GM18907 (cell line): ENCODE measurements around the gene ACTL8.

Experiments
- ATAC-seq: cut with Tn5 transposase; IDR thresholded peaks from one replicate; pipeline ENCODE4 v1.9.1; 2021; ENCODE audit warnings: mild to moderate bottlenecking, moderate library complexity; ENCODE audit not compliant: unreplicated experiment

The ACTL8 gene

DNA sequence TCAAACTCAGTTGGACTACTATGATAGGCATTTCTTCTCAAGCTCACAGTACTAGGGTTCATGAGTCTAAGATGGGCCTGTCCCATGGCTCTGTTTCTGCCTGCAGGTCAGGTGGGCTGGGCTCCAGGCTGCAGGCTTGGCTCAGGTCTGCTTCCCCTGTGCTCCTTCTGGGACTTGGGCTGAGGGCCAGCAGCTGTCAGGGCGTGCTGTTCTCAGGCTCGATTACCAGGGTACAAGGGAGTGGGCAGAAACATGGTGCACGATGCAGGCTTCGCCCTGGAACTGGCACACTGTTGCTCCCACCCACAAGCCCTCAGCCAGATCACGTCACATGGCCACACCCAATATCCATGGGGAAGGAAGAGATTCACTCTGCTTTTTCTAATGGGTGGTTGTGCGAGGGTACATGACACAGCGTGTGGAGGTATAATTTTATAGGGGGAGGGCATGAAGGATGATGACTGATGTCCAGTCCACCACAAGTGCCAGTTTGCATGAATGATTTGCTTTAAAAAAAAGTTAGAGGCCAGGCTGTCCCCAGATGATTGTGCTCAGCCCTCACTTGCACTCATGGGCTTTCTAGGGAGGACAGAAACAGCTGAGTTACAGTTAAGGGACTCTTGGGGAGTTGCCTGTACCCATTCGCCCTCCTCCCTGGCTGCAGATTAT lies 118.0 kb downstream of the ACTL8 start:
- no peak for ATAC-seq

DNA sequence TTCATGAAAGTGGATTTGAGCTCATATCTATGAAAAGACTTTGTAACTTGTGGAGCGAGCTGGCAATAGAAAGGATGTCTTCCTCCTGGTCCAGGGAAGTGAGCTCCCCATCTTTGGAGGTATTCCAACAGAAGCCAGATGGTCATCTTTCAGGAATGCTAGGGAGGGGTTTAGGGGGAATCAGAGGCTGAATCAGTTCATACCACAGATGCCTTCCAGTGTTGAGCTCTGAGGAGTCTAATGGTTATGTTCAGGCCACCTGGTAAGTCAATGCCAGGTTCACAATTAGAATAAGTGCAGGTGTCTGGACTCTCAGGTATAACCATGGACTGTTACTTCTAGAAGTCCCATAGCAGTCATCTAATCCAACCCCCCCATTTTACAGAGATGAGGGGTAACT lies 119.1 kb downstream of the ACTL8 start:
- ATAC-seq: no peak

DNA sequence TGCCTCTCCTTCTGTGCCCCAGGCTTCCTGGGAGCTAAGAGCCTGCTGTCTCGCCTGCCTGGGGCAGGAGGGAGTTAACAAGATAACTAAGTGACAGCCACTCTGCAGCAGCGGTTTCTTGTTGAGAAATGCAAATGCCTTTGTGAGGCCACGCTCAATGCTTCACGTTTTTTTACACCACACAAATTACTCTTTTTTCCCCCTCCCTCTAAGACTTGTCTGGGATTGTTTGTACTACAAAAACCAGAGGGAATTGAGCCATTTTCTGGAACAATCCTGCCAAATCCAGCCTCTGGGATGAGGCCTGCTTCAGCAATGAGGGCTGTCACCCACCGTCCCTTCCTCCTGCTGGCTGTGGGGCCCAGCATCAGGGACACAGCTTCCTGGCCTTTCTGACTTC lies 119.6 kb downstream of the ACTL8 start:
- no peak for ATAC-seq

DNA sequence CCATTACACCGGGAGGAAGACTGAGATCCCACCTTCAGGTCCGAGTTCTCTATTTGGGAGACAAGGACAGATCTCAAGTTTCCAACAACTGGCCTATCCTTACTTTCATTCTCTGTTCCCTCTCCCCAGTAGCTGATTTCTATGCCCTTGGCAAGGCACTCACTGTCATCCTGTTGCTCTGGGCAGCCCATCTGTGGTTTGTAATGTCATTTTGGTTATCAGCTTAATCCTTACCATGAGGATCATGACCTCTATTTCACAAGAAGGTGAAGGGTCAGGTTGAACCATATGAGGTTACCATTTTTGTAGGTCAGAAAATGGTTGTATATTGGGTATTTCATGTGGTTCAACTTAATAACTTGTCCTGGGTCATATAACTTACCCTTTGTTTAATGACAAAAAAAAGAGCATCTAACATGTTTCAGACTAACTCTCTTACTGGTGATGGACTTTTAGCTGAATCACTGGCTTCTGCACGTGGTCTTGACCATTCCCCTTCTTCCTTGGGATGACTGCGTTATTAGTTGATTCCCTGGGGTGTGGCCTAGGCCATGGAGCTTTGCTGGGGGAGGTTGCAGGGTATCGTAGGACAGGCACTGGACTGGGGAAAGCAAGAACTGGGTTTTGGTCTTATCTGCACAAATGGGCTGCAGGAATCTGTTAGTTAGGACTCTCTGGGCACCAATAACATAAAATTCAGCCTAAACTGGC lies 120.2 kb downstream of the ACTL8 start:
- no peak for ATAC-seq

DNA sequence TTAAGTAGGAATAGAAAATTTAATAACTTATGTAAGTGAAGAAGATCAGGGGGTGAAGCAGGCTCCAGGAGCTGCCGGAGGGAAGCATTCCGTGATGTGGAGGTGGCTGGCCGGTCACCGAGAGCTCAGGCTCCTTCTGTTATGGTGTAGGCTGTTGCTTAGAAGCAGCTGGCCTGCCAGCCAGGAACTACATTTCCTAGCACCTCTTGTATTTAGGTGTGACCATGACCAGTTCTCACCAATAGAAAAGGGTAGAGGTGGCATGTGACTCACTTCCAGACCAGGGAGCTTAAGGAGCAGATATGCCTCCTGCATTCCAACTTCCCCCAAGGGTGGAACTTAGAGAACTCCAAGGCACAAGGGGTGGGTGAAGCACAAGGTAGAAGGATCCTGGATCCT lies 120.7 kb downstream of the ACTL8 start:
- ATAC-seq: no peak
